Myocyte (in vitro differentiated cells): Measurements from ENCODE around the gene CHD1. TPM values are rescaled to one million over a fixed set of nuclear protein-coding genes. Genes with fewer than 3 reads are reported as not detected.

Experiments used
- DNase-seq: peaks from one replicate; pipeline ENCODE4 v3.0.0-alpha.2; 2012; ENCODE audit warnings: low read depth
- total RNA-seq: library from RNA; depleted of rRNA; stranded (reverse); fragments of >200 nt; gene quantifications from 2 replicates; pipeline ENCODE4 v1.2.3, GENCODE V29; 2014

CHD1 gene
- total RNA-seq, 1 donor from 2014 or later: 31.6 TPM

DNA sequence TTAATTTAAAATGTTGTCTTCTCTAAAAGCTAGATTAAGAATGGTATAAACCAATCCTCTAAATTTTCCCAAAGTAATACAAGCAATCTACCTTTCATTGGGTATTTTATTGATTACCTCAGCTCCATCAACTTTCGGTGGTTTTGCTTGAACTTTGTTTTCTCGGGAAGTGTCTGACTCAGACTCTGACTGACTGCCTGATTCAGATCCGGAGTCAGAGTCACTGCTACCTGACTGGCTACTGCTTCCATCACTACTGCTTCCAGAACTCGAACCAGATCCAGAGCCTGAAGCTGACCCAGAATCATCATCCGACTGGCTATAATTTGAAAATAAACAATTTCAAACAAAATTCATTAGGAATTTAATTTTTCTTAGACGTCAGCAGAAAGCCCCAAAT is 24.0 kb downstream of the CHD1 start:
- no peak for DNase-seq

DNA sequence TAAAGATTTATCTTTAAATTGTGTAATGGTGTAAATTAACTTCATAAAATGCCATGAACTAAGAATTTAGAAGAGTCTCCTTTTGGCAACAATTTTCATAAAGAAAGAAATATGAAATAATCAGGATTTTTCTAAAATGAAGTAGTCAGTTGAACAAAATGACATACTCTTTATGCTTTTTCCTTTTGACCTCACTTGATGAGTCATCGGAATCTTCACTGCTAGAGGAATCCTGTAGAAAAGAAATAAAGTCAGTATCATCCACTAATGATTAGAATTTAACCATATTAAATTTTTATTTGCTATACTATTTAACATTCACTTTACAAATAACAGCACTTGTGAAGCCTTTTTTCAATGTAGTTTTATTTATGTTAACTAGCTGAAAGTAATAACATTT is 26.1 kb downstream of the CHD1 start:
- peak; percentile 24 for DNase-seq

DNA sequence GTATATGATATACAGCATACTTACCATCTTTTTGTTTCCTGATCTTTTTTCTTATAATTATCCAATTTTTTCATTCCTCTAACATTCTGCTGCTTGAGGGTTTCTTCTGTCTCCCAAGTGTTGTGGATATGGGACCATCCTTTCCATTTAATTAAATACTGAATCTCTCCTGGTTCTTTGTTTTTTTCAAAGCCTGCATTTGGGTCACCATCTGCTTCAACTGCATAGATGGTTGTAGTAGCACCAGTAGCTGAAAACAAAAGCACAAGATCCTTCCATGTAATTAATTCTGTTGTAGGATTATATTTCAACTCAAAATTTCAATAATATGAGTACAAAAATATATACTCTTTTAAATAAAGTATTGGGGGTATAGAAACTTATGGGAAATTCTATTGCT is 29.4 kb downstream of the CHD1 start:
- DNase-seq: no peak

DNA sequence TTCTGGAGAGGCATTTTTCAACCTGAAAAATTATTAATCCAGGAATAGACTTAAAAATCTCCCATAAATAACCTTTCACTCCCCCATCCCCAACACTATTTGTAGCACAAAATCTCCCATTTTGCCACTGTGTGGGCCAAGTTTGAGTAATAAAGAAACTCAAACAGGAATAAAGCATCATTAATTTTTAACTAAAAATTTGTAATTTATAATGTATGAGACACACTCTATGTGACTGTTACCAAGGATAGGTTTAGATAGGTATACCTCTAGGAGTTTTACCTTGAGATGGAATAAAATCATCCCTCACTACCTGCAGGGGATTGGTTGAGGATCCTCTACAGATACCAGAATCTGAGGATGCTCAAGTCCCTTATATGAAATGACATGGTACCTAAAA is 30.1 kb downstream of the CHD1 start:
- no peak for DNase-seq

DNA sequence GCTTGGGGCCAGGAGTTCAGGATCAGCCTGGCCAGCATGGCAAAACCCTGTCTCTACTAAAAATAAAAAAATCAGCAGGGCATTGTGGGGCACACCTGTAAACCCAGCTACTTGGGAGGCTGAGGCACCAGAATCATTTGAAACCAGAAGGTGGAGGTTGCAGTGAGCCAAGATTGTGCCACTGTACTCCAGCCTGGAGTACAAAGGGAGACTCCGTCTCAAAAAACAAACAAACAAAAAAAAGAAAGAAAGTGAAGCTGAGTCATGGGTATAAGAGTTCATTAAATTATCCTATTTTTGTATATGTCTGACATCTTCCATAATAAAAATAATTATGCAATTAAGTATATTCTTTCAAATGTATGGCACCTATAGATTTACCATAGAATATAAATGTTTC is 37.2 kb downstream of the CHD1 start:
- no peak for DNase-seq

DNA sequence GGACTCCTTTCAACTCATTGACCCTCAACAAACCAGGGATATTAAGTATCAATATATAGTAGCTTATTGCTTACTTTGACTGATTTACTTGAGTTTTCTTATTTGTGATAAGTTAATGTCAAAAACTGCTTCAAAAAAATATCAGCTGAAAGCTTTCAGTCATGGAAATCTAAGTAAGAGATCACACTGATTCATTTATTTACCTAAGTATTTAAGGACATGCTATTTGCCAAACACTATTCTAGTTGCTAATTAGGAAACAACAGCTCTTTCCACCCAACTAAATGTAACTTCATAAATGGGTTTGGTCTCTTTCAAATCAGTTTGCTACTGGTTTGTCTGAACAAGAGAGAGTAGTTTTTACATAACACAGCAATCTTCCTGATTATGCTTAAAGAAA is 48.2 kb downstream of the CHD1 start:
- no peak for DNase-seq

DNA sequence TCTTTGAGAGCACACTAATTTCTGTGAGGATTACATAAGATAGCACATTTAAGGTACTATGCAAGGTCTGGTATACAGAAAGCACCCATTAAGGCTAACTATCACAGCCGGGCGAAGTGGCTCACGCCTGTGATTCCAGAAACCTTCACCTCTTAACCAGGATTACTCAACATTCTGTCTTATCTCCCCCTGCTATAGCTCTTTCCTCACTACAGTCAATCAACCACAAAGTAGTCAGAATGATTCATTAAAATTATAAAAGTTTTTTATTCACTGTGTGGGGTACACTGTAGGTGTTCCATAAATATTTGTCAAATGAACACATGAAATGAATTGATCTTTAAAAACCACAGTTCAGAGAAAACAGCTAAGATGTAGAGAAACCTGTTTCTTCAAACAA is 48.7 kb downstream of the CHD1 start:
- DNase-seq: no peak

DNA sequence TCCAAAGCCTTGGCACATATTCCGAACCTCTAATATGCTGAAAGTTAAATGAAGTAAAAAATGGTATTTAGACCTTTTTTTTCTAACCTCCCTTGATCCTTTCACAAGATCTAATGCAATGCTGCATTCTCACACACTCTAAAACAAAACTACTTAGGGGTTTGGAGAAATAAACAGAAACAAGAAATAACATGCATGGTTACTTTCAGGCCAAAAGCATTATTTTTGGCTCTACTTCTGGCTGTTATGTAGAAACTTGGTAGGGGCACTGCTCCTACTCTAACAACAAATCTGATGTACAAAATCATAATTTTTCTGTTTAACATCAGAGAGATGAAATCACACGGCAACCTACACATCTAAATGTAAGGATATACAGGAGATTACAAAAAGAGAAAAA is 51.2 kb downstream of the CHD1 start:
- no peak for DNase-seq

DNA sequence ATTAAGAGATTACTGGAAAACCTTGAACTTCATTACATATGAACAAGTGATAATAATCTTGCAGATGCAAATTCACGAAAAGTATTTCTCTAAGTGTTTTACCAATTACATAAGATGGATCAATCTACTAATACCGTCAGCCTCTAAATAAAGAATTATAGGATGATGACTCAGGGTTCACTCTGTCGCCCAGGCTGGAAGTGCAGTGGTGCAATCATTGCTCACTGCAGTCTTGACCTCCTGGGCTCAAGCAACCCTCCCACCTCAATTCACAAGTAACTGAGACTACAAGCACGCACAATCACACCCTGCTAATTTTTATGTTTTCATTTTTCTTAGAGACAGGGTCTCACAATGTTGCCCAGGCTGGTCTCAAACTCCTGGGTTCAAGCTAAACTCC is 56.1 kb downstream of the CHD1 start:
- DNase-seq: no peak

DNA sequence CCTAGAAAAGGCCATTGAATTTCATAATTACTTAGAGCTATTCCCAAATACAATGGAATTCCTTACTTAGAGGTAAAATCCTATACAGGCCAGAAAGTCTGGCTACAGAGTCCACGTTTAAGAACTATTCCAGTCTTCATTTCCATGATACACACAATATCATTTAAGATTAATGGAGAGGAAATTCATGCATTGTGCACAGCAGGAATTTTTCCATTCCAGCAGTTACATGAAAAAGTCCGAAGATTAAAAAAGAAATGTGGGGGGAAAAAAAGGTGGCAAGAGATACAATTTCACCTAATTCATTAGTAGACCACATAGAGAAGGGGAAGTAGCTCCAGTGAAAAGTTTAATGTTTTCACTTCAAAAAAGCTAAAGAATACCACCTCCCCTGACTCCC is 63.1 kb downstream of the CHD1 start:
- no peak for DNase-seq

DNA sequence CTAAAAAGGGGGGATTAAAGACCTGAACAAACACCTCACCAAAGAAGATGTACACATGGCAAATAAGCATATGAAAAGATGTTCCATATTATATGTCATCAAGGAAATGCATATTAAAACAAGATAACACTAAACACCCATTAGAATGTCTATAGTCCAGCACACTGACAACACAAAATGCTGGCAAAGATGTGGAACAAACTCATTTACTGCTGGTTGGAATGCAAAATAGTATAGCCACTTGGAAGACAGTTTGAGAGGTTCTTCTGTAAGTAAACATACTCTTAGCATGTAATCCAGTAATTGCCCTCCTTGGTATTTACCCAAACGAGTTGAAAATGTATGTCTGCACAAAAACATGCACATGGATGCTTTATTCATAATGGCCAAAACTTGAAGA is 81.8 kb downstream of the CHD1 start:
- no peak for DNase-seq

DNA sequence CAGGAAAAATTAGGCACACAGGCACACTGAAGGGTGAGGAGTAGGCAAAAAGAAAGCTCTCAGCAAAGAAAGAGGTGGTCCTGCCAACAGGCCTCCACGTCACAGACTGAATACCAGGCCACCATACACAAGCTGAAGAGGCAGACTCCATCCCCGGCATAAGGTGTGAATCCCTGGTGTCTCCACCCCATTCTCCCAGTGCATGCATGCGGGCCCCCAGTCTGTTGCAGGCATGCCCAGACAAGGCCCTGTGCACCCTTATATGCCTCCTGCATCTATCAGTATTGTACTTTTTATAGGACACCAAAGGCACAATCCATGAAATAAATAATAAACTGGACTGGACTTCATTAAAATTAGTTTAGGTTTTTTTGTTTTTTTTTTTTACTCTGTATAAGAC is 82.3 kb downstream of the CHD1 start:
- DNase-seq: no peak

DNA sequence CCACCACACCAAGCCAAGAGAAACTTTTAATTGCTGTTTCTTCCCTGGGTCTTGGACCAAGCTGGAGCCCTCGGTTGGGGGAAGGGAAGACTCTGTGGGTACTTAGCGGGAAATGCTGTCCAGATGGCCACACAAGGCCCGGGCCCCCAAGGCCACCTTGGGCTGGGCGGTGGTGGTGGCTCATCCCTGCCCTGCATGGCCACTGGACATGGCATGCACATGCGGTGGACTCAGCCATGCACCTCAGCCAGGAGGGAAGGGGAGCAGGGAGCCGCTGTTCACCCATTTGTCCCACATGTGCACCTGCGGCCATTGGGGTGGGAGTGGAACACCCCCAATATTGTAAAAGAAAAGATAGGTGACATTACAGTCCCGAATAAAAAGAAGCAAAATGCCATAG is 82.9 kb downstream of the CHD1 start:
- no peak for DNase-seq

DNA sequence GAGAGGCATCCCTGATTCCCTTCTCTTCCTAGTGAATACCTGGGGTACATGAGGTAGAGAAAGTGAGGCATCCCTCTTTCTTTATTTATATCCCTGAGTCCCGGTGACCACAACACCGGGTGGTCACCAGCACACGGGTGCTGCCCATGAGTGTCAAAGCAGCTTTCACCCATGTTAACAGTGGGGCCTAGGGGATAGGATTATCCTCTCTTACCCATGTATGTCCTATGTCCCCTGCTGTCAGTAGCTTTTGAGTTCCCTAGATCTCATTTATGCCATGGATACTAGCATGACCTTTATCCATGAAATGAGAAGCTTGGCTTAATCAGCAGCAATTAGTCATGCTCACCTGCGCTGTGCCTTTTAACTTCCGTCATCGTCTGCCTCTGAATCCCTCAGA is 83.9 kb downstream of the CHD1 start:
- no peak for DNase-seq

DNA sequence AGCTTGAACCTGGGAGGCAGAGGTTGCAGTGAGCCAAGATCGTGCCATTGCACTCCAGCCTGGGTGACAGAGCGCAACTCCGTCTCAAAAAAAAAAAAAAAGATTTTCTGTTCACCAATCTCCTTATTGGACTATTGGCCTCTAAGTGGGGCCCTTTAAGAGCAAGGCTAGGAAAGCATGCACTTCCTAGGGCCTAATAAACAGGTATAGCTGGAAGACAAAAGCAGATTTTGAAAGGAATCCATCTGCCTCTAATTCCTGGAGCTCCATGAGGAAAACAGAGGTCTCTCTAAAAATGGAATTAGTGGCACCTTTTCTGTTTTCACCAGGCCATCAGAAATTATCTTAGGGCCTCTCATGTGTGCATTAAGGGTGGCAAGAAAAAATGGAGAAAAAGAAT is 85.3 kb downstream of the CHD1 start:
- no peak for DNase-seq

DNA sequence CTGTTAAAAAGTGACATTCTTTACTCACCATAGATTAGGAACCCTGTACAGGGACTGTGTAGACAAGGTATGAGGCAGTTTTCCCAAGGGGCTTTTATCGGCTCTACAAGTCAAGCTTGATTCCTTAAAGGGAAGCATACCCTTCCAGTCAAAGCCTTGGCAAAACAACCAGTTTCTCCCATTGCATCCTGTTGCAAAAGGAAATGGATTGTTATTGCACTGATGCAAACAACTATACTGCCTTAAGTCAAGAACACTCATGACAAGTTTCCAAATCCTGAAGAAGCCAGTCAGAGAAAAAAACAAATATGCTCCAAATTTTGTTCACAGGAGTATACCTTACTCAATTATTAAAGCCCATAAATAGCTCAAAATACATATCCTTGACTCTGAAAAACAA is 87.9 kb downstream of the CHD1 start:
- no peak for DNase-seq

DNA sequence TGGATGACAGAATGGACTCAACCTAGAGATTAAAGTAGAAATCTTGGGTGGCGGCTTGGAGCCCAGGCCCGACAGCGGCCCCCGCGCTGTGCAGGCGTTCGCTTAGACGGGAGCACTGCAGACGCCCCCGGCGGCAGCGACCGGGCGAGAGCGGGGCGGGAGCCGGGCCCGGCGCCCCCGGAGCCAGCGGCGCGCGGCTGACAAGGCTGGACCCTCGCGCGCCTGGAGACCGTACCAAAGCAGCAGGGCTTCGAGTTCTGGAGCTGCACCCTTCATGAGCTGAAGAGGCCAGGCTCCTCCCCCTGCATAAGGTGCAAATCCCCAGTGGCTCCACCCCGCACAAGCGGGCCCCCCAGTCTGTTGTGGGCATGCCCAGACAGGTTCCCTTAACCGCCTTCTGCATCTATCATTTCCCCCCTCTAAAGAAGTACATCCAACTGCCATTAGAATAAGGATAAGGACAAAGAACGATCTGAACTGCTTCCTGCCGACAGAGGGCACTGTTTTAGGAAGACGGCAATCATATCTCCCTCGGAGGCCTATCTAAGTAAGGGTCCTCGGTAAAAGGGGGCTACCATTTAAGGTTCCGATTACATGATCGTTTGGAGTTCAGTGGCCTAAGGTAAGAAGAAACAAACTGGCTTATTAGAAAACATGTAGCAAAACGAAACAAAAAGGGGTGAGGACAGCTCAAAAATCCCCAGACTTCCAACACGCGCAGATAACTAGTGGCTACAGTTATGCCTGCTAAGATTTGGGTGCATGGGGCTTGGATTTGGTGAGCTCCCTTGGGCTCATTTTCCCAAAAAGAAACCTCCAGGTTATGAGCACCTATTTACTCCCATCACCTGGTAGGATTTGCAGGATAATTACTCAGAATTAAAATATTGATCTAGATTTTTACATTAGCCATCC is 89.1 kb downstream of the CHD1 start:
- no peak for DNase-seq

DNA sequence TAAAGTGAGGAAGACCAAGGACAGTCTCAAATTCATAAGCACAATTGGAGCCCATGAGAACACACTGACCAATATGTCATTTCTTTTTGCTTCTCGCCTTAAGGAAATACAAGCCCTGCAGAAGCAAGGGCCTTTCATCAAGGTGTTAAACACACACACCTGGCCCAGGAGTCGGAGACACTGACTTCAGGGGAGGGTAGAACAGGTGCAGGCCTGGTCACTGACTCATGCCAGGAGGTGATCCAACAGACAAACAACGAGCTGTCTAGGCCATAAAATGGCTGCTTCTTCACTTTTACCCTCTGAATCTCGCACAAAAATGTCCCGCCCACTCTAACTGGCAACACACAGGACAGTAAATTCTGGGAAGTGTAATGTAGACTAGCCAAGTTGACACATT is 92.6 kb downstream of the CHD1 start:
- no peak for DNase-seq

DNA sequence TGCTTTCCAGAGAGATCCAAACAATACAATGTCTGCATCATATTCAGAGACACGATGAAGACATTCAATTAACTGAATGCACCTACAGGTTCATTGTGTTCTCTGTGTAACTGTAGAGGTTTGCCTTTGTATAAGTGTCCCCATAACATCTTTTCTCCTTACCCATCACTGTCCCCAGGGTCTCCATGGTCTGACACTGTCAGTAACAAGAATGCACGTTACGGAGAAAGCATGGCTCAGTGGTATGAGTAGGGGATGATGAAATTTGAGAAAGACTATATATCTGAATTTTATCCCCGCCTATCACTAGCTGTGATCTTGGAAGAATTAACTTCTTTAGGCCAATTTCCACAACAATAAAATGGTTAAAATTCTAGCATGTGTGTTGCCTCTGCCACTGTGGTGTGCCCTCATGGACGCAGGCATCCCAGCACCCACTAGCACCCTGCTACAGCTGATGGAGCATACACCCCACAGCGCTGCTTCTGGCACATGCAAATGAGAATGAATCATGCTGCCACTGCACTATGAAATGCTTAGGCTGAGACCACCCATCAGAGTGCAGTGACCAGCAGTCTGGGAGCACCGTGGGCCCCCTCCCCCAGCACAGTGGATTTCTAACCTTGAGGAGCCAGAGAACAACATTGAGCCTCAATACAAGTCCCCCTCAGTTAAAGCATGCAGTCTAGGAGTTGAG is 101.1 kb downstream of the CHD1 start:
- DNase-seq: no peak

DNA sequence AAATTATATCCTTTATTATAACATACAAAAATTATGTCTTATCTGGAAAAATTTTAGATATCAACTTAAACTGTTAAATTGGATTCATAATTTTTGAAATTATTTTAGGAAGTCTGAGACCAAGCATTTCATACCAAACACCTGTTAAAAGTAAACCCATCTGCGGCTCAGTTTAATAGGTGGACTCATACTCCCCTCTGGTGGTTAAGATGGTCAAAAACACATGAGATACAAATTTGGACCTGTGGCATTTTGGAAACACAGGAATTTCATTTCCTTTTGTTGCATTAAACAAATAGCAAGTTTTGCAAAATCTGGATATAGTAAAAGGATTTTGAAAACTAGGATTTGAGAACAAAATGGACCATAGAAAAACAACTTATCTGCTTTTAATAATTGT is 101.6 kb downstream of the CHD1 start:
- DNase-seq: peak; percentile 74

DNA sequence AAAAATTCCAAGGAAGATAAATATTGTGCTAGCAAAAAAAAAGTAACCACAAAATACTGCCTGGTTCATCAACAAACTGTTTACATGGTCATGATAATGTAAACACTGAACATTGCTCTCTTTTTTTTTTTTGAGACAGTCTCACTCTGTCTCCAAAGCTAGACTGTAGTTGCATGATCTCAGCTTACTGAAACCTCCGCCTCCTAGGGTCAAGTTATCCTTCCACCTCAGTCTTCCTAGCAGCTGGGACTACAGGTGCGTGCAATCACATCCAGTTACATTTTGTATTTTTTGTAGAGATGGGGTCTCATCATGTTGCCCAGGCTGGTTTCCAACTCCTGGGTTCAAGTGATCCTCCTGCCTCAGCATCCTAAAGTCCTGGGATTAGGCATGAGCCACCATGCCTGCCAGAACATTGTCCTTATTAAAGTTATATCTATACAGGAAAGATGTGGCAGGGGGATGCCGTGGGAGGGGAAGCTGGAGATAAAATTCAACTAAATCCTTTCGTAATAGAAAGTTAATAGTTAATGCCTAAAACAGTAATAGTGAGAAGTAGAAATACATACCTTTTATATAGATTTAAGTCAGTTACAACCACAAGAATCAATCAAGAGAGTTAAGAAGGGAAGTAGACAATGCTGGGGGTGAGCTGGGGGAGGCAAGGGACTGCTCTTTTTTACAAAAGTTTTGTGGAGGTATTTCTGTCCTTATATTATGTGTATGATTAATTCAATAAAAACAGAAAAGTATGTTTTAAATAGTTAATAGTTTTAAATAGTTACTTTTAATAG is 103.0 kb downstream of the CHD1 start:
- no peak for DNase-seq

DNA sequence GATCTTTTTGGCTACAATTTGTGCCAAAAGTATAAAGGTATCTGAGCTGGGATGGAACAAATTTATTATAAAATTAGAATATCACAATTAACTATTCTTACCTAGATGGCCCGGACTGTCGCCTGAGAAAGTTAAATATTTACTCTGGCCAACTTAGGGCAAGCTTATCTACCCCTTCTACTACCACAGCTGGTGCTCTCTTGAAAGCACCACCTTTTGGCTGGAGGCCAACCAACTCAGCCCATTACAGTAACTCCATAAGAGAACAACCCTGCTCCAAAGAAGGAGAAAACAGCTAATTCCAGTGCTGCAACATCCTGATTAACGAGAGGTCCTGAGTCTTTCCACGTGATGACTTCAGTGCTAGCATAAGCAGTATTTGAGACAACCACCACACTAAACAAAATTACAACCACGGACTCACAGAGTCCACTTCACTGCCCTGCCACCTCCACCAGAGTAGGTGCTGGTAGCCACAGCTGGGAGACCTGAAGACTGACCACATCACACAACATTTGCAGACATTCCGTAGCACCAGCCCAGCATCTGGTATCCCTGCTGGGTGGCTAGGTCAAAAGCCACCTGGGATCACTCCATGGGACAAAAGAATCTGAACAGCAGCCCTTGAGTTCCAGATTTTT is 112.1 kb downstream of the CHD1 start:
- no peak for DNase-seq
